Hypothalamus (tissue), 51 donors: Measurements from ENCODE around the gene CMTR1.
"Not testable (repeated sequence)": the region's sequence is repeated elsewhere in the genome, so short reads cannot be mapped to it uniquely, and the experiment has no call there.

Experiments
- DNase-seq, 51 donors: peaks; one replicate each; lab custom pipeline; 2025; lab: John Stamatoyannopoulos, UW

CMTR1 gene

DNA sequence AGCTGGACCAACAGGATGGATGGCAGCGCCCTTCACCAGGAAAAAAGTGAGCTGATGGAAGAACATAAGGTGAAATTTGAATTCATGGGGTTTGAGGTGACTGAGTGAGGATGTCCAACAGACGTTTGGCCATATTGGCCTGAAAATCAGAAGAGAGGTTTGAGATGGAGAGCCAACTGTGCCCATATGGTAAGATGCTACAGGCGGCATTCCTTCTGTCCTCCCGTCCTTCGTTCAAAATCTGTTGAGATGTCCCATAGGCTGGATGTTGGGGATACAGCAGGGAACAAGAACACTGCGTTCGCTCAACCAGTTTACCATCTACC is 468 bp upstream of the CMTR1 start:
- peak in 1 of 51 donors; percentile 31 for DNase-seq

DNA sequence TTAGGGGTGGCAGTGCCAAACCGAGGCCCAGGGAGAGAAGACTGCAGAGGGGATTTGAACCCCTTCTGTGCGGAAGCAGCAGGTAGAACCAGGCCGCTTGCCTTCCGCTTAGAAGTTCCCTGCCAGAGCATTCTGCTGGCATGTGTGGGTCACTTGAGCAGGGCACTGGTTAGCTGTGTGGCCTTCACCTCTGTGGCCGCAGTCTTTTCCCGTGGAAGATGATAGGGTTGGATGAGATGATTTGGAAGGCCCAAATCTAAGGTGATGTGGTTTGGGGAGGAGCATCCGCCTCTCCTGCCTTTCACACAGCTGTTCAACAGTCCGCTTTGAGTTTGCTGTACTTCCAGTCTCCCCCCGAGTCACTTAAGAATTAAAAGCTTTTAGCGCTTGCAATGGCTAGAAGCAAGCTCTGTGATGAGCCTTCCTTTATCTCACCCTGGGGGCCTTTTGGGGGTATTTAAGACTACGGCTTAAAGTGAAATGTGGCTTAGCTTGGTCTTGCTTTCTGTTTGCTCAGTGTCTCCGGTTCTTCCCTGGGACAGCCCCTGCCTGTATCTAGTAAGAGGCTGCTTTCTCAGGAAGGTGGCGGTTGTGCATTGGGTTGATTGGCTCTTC is 743 bp downstream of the CMTR1 start:
- DNase-seq = peak in 13 of 51 donors; percentile 21 to 59 (median 43)

DNA sequence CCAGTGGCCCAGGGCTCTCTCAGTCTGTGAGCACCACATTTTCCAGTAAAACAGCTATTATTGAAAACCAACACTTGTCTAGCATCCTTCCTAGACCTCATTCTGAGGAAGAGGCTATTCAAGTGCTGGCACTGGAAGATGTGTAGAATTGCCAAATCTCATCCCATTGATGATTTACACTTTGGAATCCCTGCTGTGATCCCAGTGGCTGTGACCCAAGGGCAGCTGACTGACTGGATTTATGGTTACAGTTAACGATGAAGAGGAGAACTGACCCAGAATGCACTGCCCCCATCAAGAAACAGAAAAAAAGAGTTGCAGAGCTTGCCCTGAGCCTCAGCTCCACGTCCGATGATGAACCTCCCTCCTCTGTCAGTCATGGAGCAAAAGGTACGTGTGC is 2.4 kb downstream of the CMTR1 start:
- no peak for DNase-seq

DNA sequence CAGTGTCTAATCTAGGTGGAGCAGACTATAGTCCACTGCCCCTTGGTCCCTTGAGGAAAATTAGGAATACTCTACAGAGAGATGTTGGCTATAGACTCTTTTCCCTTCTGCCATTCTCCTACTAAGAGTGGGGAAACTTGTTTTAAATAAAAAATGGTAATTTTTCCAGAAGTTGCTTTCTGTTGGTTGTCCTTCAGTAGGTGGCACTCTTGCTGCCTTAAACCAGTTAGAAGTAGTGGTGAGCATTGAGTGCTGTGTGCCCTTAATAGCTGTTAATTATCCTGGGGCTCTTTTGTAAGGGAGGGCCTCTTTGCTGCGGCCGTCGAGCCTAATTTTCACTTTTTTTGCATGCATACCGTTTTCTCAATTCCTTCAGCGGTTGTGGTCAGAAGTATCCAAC is 2.8 kb downstream of the CMTR1 start:
- no peak for DNase-seq

DNA sequence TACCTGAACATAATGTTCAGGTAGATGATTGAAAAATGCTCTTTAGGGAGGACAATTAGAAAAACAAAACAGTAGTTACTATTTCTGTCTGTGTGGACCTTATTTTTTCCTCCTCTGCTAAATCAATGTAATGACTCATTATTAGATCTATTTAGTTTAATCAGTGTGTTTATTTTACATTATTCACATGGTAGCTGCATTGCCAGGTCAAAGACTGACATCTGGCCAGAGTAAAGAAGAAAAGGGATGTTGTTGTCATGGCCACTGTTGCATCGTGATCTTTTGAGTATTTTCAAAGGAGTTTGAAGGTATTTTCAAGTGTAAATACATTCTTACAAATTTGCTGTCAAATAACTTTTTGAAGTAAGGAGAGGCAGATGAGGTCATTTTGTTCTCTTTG is 5.9 kb downstream of the CMTR1 start:
- no peak for DNase-seq

DNA sequence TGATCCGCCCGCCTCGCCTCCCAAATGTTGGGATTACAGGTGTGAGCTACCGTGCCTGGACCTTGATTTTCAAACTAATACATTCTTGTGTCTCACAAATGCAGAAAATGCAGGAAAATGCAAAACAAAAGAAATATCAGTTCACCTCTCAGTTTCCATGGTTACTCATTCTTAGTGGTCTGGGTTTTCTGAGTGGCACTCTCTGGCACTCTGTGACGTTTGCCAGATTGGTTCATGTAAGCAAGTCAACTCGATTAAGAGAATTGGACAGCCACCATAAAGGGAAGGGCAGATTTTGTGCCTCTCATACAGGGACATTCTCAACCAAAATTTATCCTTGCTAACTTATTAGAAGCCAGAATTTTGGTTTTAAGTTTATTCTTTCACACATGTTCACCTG is 8.6 kb downstream of the CMTR1 start:
- no peak for DNase-seq

DNA sequence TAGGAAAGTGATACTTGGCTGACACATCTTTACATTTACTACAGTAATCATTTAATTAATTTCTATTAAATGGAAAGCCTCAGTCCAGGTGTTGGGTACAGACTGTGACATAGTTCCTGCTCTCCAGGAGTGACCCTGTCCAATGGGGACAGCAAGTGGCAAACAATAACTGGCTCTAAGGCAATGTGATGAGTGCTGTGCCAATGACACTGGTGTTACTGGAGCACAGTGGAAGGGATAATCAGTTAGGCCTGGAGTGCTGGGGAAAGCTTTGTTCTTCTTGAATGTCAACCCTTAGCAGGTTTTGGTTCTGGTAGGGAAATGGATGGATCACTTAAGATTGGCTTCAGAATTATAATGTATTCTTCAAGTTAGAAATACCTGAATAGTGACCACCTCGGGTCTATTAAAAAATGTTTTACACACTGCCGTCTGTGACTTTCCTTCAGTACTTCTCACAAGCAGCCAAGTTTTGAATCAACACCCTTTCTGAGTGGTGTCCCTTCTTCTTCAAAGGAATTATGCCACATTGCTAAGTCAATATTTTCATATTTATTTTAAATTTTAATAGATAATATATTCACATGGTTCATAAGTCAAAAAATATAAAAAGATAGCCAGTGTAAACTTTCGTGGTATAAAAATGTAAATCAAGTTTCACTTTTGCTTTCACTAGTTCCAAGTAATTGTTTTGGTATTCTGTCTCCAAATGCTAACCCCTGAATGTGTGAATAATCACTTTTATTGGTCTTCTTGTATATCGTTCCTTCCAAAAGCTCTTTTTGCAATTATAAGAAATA is 9.6 kb downstream of the CMTR1 start:
- DNase-seq = no peak

DNA sequence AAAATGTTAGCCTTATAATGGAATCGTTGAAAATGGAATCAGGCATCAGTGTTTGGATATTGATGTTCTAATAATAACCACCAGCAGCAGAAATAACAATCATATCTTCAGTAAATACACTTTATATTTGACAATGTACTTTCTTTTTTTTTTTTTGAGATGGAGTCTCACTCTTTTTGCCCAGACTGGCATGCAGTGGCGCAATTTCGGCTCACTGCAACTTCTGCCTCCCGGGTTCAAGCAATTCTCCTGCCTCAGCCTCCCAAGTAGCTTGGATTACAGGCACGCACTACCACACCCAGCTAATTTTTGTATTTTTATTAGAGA is 10.2 kb downstream of the CMTR1 start:
- not testable (repeated sequence) for DNase-seq

DNA sequence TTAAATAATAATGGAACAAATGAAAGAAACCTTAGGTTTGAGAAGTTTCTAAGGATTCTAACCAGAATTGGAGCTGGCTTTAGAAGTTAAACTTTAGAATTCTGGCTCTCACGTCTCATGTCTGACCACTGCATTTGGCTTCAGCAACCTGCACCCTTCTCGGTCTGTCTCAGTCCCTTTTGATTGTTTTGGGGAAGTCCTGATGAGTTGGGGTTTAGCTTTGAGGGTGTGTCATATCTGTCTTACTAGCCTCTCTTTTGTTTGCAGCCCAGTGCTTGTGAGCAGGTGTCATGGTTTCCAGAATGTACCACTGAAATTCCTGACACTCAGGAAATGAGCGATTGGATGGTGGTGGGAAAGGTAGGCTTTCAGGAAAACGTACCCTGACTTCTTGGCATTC is 17.0 kb downstream of the CMTR1 start:
- no peak for DNase-seq

DNA sequence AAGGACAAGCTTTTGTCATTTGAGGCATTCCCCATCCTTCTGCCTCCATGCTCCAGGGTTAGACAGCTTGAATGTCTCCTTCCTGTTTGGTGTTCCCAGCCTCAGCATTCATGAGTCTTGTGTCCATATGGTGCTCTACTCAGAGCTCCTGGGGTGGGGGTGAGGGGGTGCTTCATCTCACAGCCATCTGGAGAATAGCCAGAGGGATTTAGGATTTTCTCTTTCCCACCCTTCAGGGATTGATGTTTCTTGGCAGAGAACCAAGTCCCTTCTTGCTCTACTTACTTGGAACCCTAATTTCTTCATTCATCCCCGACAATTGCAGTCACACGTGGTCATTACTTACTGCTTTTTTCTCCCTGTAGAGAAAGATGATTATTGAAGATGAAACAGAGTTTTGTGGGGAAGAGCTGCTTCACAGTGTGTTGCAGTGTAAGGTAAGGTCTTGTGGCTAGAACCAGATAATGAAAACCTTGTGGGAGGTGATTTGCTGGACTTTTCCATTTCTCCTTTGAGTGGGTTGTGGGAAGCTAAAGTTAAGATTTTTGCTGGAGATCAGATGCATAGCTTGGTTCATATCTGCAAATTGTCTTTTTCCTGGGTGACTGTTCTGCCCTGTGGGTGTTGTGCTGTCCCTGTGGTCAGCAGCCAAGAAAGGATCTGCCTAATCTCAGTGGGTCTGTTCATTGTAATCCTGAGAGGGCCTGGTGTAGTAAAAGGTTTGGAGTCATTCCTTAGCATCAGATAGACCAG is 18.6 kb downstream of the CMTR1 start:
- no peak for DNase-seq

DNA sequence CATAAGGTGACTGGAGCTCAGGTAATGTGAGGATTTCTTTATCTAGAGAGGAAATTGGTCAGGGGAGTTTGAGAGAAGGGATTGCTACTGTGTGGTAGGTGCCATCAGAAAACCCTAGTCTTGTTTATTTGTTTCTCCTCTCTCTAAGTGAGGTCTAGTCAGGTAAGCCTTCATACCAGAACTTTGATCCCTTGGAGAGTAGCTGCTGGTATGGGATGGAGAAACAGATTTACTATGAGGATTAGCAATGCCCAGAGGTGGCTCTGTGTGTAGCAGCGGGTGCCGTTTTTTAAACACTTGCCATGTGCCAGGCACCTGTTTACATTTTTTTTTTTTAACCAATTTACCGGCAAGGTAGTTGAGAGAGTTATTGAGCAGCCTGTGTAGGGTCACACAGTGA is 19.5 kb downstream of the CMTR1 start:
- DNase-seq = no peak

DNA sequence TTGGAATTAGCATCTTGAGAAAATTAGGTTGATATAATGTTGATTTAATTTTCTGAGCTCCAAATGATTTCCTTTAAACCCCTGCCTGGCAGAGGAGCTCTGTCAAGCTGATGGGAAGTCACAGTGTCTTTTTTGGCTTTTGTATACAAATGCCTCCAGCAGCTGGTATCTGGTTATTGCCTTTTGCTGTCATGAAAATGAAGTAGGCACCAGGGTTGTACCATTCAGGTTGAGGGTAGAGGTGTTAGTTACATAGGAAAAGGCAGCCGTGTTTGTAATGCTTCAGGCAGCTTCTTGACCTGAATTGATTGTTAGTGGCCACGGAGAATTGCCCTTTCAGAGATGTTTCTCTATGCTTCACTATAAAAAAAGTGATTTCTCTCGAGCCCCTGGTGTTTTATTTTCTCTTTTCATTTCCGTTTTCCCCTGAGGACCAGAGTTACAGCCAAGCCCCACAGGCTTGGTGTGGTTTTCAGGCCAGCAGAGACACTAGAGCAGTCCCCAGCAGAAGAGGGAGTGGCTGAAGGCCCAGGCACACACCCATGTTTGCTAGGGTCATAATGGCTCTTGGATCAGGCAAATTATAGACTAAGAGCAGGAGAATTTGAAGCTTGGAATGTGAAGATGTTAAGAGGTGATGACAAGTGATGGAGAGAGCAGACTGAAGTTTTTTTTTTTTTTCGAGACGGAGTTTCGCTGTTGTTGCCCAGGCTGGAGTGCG is 21.6 kb downstream of the CMTR1 start:
- no peak for DNase-seq

DNA sequence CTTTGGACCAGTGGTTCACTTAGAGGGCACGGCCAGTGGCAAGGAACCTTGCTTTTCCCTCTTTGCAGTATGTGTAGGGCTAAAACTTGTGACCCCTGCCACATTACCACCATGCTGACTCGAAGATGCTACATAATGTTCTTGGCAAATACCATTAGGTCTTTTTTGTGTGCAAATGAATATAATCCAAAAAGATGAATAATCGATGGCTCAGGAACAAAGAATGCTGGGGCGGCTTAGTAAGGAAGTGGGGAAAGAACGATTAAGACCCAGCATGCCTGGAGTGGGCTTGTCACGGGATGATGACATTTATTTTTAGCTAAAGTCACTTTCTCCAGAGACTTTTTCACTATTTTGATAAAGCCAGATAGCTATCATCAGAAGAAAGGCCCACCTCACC is 23.1 kb downstream of the CMTR1 start:
- DNase-seq = no peak

DNA sequence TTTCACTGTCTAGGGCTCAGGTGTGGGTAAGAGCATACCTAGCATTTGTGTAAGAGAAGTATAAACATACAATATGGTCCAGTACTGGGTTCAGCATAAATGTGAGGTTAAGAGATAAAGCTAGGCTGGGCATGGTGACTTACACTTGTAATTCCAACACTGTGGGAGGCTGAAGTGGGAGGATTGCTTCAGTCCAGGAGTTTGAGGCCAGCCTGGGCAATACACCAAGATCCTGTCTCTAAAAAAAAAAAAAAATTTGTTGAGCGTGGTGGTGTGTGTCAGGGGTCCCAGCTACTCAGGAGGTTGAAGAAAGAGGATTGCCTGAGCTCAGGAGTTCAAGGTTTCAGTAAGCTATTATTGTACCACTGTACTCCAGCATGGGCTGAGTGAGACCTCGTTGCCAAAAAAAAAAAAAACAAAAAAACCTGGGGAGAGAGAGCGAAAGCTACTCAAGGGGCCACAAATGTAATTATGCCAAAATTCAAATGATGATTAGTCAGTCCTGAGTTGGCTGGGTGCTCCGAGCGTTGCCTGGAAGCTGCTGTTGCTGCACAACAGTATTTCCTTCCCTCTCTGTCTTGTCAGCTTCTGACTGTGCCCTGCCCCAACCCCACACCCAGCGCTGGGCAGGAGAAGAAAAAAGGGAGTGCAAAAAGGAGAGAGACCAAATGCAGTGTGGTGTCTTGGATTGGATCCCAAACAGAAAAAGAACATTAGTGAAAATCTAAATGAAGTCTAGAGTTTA is 24.0 kb downstream of the CMTR1 start:
- peak in 20 of 51 donors; percentile 7 to 62 (median 25) for DNase-seq

DNA sequence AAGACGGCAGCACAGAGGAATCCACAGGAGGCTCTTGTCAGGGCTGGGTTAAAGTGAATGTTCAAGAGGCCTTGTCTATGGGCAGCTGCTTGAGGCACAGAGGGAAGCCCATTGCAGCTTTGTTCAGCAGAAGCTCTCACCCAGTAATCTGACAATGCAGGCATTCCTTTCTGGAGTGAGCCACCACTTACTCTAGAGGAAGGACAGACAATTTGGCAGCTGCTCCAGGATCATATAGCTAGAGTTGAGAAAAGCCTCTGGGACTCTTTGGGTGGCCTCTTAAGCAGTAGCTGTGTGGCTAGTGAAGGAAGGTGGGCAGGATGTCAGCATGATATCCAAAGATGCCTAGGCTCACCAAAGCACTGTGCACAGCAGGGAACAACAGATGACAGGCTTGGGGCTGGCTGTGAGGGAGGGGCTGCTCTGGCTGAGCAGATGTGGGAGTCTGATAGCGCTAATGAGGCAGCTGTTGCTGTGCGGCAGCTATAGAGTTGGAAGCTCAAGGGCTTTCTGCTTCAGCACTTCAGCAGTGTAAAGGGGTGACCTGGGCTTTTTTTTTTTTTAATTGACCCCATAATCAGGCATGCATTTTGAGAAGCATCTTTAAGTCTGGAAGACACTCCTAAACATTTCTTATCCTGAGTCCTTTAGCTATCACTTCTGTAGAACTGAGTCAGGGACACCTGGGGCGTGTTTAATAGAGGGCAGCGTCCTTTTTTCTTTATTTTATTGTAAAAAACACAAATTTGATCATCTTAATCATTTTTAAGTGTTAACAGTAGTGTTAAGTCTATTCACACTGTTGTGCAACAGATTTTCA is 27.2 kb downstream of the CMTR1 start:
- no peak for DNase-seq

DNA sequence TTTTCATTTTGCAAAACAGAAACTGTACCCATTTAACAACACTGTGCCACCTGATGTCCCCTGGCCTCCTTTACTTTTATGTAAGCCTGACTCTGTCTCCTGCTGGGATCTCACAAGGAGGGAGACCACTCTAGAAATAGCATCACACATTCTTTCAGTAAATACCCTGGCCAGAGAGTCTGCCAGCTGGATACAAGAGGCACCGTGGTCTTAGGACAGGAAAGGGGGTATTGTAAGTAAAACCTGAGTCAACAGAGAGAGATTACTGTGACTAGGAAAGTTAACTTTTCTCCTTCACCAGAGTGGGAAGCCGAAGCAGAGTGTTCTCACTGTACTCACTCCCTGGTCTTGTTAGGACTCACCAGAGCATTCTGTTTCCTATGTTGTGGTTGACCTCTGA is 27.8 kb downstream of the CMTR1 start:
- no peak for DNase-seq

DNA sequence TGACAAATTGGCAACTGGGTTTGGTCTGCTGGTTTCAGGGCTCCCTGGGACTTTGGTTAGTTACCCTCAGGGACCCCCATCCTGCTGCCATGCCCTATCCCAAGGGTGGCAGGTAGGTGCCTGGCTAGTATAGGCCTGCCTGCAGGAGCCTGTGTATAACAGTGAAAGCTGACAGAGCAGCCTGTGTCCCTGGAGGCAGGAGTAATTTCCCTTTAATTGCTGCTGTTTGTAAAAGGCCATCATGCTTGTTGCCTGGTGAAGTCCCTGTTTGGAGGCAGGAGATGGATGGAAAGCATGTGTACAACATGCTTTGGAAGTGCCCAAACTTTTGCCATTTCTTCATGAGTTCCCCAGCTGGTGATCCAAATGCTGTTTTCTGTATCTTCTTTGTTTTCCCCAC is 30.1 kb downstream of the CMTR1 start:
- no peak for DNase-seq

DNA sequence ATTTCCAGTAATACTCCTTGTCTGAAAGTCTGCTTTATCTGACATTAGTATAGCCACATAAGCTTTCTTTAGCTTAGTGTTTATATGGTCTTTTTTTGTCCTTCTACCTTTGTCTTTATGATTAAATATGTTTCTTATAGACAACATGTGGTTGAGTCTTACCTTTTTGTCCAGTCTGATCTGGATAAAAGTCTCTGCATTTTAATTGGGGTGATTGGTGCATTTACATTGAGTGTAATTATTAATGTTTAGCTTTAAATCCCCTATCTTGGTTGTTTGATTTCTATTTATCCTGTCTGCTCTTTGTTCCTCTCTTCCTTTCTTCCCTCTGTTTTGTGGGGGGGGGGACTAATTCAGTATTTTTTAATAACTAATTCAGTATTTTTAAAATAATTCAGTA is 34.7 kb downstream of the CMTR1 start:
- no peak for DNase-seq

DNA sequence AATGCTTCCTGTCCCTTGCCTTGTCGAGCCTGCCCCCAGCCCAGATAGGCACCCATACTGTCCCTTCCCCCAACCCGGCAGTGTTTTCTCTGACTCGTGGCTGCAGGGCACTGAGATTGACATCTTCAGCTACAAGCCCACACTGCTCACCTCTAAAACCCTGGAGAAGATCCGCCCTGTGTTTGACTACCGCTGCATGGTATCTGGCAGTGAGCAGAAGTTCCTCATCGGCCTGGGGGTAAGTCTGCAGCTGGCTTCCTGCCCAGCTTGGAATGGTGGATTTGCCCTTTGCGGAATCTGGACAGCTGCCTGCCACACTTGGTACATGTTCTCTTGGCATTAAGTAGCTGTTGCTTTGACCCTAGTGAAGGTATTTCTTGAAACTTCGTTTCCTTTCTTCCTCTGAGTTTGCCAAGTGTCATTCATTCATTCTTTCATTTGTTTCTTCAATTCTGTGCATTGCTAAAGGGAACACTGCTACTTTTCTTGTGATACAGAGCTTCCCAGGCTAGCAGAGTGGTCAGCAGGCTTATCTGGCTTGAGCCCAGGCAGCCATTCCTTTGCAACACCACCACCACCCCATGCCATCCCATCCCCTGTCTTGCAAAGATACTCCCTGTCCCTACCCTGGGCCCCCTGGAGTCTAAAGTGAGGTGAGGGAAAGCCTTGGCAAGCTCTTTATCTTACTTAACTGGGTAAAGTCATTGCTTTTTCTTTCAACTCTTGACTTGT is 40.5 kb downstream of the CMTR1 start:
- peak in 19 of 51 donors; percentile 15 to 59 (median 30) for DNase-seq
